Fibroblast of pulmonary artery (primary cell): ENCODE measurements around the gene STMN1.

Source experiments
- DNase-seq: peaks from one replicate; pipeline ENCODE4 v3.0.0-alpha.2; 2010; ENCODE audit warnings: low read depth
- H3K4me3 ChIP-seq: replicated peaks from 2 replicates; pipeline ENCODE4 v1.5.1; 2011; ENCODE audit warnings: low read depth, mild to moderate bottlenecking, control low read depth, low read length, moderate library complexity
- CTCF ChIP-seq: IDR thresholded peaks from 2 replicates; pipeline ENCODE4 v1.5.1; 2011; ENCODE audit warnings: mild to moderate bottlenecking, control low read depth, low read length, inconsistent platforms; ENCODE audit errors: missing control alignments

Gene STMN1

GRCh38 chr1:25881266-25881665 lies 25.0 kb downstream of the STMN1 start:
- no peak overlapping the region for H3K4me3 ChIP-seq
- TF ChIP-seq CTCF = no peak
- DNase-seq = no peak

- TF ChIP-seq CTCF = no peak
- H3K4me3 ChIP-seq = no peak overlapping the region
- DNase-seq = no peak
Measured at GRCh38 chr1:25880518-25880917, 25.7 kb downstream of the STMN1 start.

- peak; percentile 61 for DNase-seq
- H3K4me3 ChIP-seq = no peak overlapping the region
Measured at GRCh38 chr1:25879675-25880074, 26.5 kb downstream of the STMN1 start.

GRCh38 chr1:25878690-25879089 lies 27.5 kb downstream of the STMN1 start:
- no peak for TF ChIP-seq CTCF
- DNase-seq = no peak
- no peak overlapping the region for H3K4me3 ChIP-seq

More at GRCh38 chr1:25879675-25880074, 26.5 kb downstream of the STMN1 start:
- TF ChIP-seq CTCF = no peak

GRCh38 chr1:25877155-25877554 lies 29.1 kb downstream of the STMN1 start:
- no peak for TF ChIP-seq CTCF
- DNase-seq = no peak
- H3K4me3 ChIP-seq = no peak overlapping the region

GRCh38 chr1:25876693-25877077 lies 29.5 kb downstream of the STMN1 start:
- no peak for TF ChIP-seq CTCF
- DNase-seq = no peak
- no peak overlapping the region for H3K4me3 ChIP-seq

GRCh38 chr1:25875856-25876692 lies 30.1 kb downstream of the STMN1 start:
- no peak for DNase-seq
- H3K4me3 ChIP-seq = peak overlapping the region; percentile 62
- no peak for TF ChIP-seq CTCF
